Neural progenitor cell (in vitro differentiated cells): Measurements from ENCODE around the gene USP36. TPM values are rescaled to one million over a fixed set of nuclear protein-coding genes. Genes with fewer than 3 reads are reported as not detected.

Experiments used
- DNase-seq: peaks from one replicate; pipeline ENCODE4 v3.0.0-alpha.2; 2016; ENCODE audit warnings: low spot score
- H2AFZ ChIP-seq: fragments of 200-600 bp; sonication (generic); replicated peaks from 2 replicates; pipeline ENCODE4 v1.6.1; 2016; ENCODE audit warnings: antibody characterized with exemption
- H3F3A ChIP-seq: fragments of 200-600 bp; sonication (generic); 2 replicates; pipeline ENCODE4 v1.6.1; 2016; ENCODE audit warnings: antibody characterized with exemption, low read depth
- H3K27ac ChIP-seq: fragments of 200-600 bp; sonication (generic); 2 replicates; pipeline ENCODE4 v1.5.1; 2016; ENCODE audit warnings: mild to moderate bottlenecking
- H3K27me3 ChIP-seq: fragments of 200-600 bp; sonication (generic); 2 replicates; pipeline ENCODE4 v1.6.1; 2016; ENCODE audit warnings: mild to moderate bottlenecking, moderate library complexity
- H3K36me3 ChIP-seq: fragments of 200-600 bp; sonication (generic); 2 replicates; pipeline ENCODE4 v1.5.1; 2016
- H3K4me1 ChIP-seq: fragments of 200-600 bp; sonication (generic); 2 replicates; pipeline ENCODE4 v1.6.1; 2016; ENCODE audit warnings: mixed run types
- H3K4me2 ChIP-seq: fragments of 200-600 bp; sonication (generic); 2 replicates; pipeline ENCODE4 v1.6.1; 2016
- H3K4me3 ChIP-seq: fragments of 200-600 bp; sonication (generic); 2 replicates; pipeline ENCODE4 v1.5.1; 2016
- H3K79me2 ChIP-seq: fragments of 200-600 bp; sonication (generic); 2 replicates; pipeline ENCODE4 v1.6.1; 2016; ENCODE audit warnings: low read depth
- H3K9ac ChIP-seq: fragments of 200-600 bp; sonication (generic); 2 replicates; pipeline ENCODE4 v1.6.1; 2016
- H3K9me3 ChIP-seq: fragments of 200-600 bp; sonication (generic); 2 replicates; pipeline ENCODE4 v1.5.1; 2016; ENCODE audit warnings: low read depth
- H4K20me1 ChIP-seq: fragments of 200-600 bp; sonication (generic); 2 replicates; pipeline ENCODE4 v1.6.1; 2016; ENCODE audit warnings: low read depth
- H3K27ac Mint-ChIP-seq: 3 replicates; pipeline ENCODE4 v1.8.0; 2021; ENCODE audit warnings: mixed read lengths
- H3K27me3 Mint-ChIP-seq: 2 replicates; pipeline ENCODE4 v1.8.0; 2022; ENCODE audit warnings: low read depth, mild to moderate bottlenecking, inconsistent platforms, moderate library complexity, mixed read lengths; ENCODE audit not compliant: insufficient read depth
- H3K36me3 Mint-ChIP-seq: 3 replicates; pipeline ENCODE4 v1.8.0; 2021; ENCODE audit warnings: mixed read lengths
- H3K4me1 Mint-ChIP-seq: 3 replicates; pipeline ENCODE4 v1.8.0; 2021; ENCODE audit warnings: mixed read lengths
- H3K4me3 Mint-ChIP-seq: 3 replicates; pipeline ENCODE4 v1.8.0; 2021; ENCODE audit warnings: mild to moderate bottlenecking, moderate library complexity, mixed read lengths
- H3K9me3 Mint-ChIP-seq: 3 replicates; pipeline ENCODE4 v1.8.0; 2020; ENCODE audit warnings: mixed read lengths
- EZH2 ChIP-seq: fragments of 200-600 bp; sonication (generic); IDR thresholded peaks from 2 replicates; pipeline ENCODE4 v1.6.1; 2017; ENCODE audit warnings: antibody characterized with exemption, mild to moderate bottlenecking, moderate library complexity
- EZH2phosphoT487 ChIP-seq: fragments of 200-600 bp; sonication (generic); IDR thresholded peaks from 2 replicates; pipeline ENCODE4 v1.6.1; 2017; ENCODE audit warnings: antibody characterized with exemption
- total RNA-seq: library from RNA; depleted of rRNA; stranded (reverse); fragments of >200 nt; gene quantifications from 2 replicates; pipeline ENCODE4 v1.2.3, GENCODE V29; 2015; ENCODE audit warnings: low replicate concordance
- TF ChIP-seq, protein P1 (sequence below): fragments of 200-600 bp; sonication (generic); IDR thresholded peaks from 2 replicates; pipeline ENCODE4 v1.5.1; 2017; ENCODE audit warnings: antibody characterized with exemption, mild to moderate bottlenecking

Gene USP36
- total RNA-seq, 1 donor from 2014 or later: 16.6 TPM

DNA sequence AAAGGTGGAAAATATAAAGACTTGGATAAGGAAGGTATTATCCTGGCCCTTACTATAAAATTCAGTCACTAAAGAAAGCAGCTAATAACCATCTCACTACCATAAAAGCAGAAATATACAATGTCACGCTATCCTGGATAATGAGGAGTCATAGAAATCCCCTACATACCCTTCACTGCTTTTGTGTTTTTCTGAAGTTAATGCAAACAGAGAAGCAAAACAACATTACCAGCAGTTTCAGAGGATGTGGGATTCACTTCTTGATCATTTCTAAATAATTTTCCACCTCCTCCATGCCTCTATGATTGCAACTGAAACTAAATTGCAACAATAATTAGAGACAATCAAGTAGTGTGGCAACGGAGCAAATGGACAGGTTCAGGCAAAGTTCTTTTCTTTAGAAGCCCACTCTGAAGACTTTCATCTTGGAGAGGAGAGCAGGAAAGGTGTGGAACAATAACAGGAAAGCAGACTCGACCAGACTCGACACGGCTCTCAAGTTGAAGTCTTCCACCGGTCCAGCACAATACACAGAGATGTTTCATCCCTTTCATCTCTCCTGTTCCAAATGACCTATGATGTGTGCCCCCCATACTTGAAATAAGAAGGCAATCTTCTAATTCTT, 68.7 kb downstream of the USP36 start:
- no peaks in the 10 kb centered on the region for H3K4me1 Mint-ChIP-seq
- Histone ChIP-seq H4K20me1 (peaks cover 19% of the 10 kb centered on the region), H3K9ac (no peak overlapping the region), H3K36me3 (no peaks in the 10 kb centered on the region), H3K9me3 (no peaks in the 10 kb centered on the region), H3K4me3 (no peak overlapping the region), H3K79me2 (peaks cover 6% of the 10 kb centered on the region), H3F3A (no peaks in the 10 kb centered on the region), H2AFZ (no peak overlapping the region), H3K27ac (no peak overlapping the region), H3K4me1 (no peaks in the 10 kb centered on the region), H3K27me3 (peaks cover 3% of the 10 kb centered on the region), H3K4me2 (no peak overlapping the region)
- H3K9me3 Mint-ChIP-seq: no peaks in the 10 kb centered on the region
- H3K27ac Mint-ChIP-seq: no peak overlapping the region
- peaks cover 1% of the 10 kb centered on the region for H3K36me3 Mint-ChIP-seq
- H3K4me3 Mint-ChIP-seq: no peak overlapping the region
- no peak for TF ChIP-seq EZH2phosphoT487
- H3K27me3 Mint-ChIP-seq: no peaks in the 10 kb centered on the region
- no peak for DNase-seq

DNA sequence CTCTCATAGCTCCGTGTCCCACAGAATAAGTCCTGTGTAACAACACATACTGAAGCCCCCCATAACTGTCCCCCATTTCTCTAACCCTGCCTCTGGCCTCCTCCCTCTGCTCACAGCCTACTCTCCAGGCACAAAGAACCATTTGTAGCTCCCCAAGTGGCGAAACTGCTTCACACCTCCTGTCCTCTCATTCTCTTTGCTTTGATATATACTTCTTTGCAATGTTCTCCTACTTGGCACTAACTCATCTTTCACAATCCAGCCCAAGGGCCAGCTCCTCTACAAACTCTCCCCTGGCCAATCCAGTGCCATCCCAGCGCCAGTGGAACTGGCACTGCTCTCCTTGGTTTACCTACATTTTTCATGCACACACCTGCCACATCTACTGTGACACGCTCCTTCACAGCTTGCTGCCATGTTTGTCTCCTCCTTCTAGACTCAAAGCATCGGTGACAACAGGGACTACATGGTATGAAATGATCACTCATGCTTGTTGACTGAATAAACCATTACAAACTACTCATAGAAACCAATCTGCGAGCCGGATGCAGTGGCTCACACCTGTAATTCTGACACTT, 71.3 kb downstream of the USP36 start:
- no peak overlapping the region for H3K27ac ChIP-seq
- H3K9me3 ChIP-seq: no peaks in the 10 kb centered on the region
- no peaks in the 10 kb centered on the region for H3K36me3 ChIP-seq
- no peaks in the 10 kb centered on the region for H3F3A ChIP-seq
- no peak for DNase-seq
- peaks cover 7% of the 10 kb centered on the region for H3K79me2 ChIP-seq
- H3K4me2 ChIP-seq: no peak overlapping the region
- no peak overlapping the region for H3K4me3 ChIP-seq
- TF ChIP-seq EZH2: no peak
- TF ChIP-seq, protein P1, sequence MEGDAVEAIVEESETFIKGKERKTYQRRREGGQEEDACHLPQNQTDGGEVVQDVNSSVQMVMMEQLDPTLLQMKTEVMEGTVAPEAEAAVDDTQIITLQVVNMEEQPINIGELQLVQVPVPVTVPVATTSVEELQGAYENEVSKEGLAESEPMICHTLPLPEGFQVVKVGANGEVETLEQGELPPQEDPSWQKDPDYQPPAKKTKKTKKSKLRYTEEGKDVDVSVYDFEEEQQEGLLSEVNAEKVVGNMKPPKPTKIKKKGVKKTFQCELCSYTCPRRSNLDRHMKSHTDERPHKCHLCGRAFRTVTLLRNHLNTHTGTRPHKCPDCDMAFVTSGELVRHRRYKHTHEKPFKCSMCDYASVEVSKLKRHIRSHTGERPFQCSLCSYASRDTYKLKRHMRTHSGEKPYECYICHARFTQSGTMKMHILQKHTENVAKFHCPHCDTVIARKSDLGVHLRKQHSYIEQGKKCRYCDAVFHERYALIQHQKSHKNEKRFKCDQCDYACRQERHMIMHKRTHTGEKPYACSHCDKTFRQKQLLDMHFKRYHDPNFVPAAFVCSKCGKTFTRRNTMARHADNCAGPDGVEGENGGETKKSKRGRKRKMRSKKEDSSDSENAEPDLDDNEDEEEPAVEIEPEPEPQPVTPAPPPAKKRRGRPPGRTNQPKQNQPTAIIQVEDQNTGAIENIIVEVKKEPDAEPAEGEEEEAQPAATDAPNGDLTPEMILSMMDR: peak; percentile 18
- TF ChIP-seq EZH2phosphoT487: no peak
- no peaks in the 10 kb centered on the region for H3K27me3 ChIP-seq
- H3K27ac Mint-ChIP-seq: no peak overlapping the region
- H3K9ac ChIP-seq: no peak overlapping the region
- H3K9me3 Mint-ChIP-seq: no peaks in the 10 kb centered on the region
- H3K27me3 Mint-ChIP-seq: no peaks in the 10 kb centered on the region
- peaks cover 12% of the 10 kb centered on the region for H3K4me1 ChIP-seq
- peaks cover 1% of the 10 kb centered on the region for H3K36me3 Mint-ChIP-seq
- peaks cover 17% of the 10 kb centered on the region for H4K20me1 ChIP-seq
- no peak overlapping the region for H2AFZ ChIP-seq
- peaks cover 6% of the 10 kb centered on the region for H3K4me1 Mint-ChIP-seq
- H3K4me3 Mint-ChIP-seq: no peak overlapping the region

DNA sequence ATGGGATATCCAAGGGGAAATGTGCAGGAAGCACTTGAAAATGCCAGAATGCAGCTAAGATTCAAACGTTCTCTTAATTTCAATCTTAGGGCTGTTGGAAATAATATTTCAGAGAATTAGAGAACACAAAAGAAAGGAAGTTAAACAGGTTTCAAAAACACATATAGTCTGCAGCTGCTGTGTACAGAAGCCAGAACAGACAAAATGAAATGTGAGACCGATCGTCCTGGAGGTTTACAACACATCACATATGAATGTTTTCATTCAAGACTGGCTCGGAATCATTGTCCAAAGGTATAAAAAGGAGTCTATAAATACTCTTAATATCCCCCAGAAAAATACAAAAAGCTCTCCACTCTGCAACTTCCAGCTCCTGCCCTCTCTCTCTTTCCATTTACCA, 72.8 kb downstream of the USP36 start:
- H3K9me3 Mint-ChIP-seq: peaks cover 2% of the 10 kb centered on the region
- H3K27me3 ChIP-seq: no peaks in the 10 kb centered on the region
- no peak overlapping the region for H3K4me3 Mint-ChIP-seq
- H3K9ac ChIP-seq: no peak overlapping the region
- H3K4me1 ChIP-seq: peaks cover 12% of the 10 kb centered on the region
- no peak for DNase-seq
- no peak overlapping the region for H3K27ac ChIP-seq
- H3K4me1 Mint-ChIP-seq: peaks cover 7% of the 10 kb centered on the region
- no peaks in the 10 kb centered on the region for H3K9me3 ChIP-seq
- H3K79me2 ChIP-seq: peaks cover 7% of the 10 kb centered on the region
- no peaks in the 10 kb centered on the region for H3K36me3 ChIP-seq
- no peak overlapping the region for H3K4me3 ChIP-seq
- TF ChIP-seq, protein P1: no peak
- TF ChIP-seq EZH2phosphoT487 (no peak), EZH2 (no peak)
- peaks cover 11% of the 10 kb centered on the region for H4K20me1 ChIP-seq
- peaks cover 3% of the 10 kb centered on the region for H3K36me3 Mint-ChIP-seq
- no peaks in the 10 kb centered on the region for H3K27me3 Mint-ChIP-seq
- H3F3A ChIP-seq: no peaks in the 10 kb centered on the region
- no peak overlapping the region for H3K4me2 ChIP-seq
- H2AFZ ChIP-seq: no peak overlapping the region
- no peak overlapping the region for H3K27ac Mint-ChIP-seq

DNA sequence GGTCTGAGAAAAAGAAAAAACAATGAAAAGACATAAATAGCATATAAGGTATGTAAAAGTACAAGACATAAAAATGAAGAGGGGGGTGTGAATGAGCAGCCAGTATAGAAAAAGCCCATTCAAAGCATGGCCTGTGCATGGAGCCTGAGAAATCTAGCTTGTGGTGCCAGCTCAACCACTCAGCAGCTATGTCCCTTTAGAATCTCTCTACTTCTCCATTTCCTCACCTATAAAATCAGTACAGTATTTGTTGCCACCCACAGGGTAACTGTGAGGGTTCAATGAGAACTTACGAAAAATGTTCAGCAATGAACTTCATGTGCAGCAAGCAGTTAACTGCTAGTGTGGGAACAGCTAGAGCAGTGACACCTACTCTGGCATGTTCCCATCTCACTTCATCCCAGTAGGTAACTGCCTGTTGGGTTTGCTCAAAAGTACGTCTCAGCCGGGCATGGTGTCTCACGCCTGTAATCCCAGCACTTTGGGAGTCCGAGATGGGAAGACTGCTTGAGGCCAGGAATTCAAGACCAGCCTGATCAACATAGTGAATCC, 73.8 kb downstream of the USP36 start:
- H3K4me2 ChIP-seq: no peak overlapping the region
- no peak overlapping the region for H3K9ac ChIP-seq
- no peak for DNase-seq
- H3K4me1 ChIP-seq: peaks cover 12% of the 10 kb centered on the region
- TF ChIP-seq, protein P1: no peak
- no peak for TF ChIP-seq EZH2
- TF ChIP-seq EZH2phosphoT487: no peak
- H3K79me2 ChIP-seq: peaks cover 7% of the 10 kb centered on the region
- no peaks in the 10 kb centered on the region for H3K27me3 ChIP-seq
- H3K4me1 Mint-ChIP-seq: peaks cover 7% of the 10 kb centered on the region
- no peak overlapping the region for H3K4me3 Mint-ChIP-seq
- H3K36me3 ChIP-seq: no peaks in the 10 kb centered on the region
- H3K36me3 Mint-ChIP-seq: peaks cover 2% of the 10 kb centered on the region
- no peak overlapping the region for H3K27ac ChIP-seq
- no peaks in the 10 kb centered on the region for H3K9me3 ChIP-seq
- peaks cover 2% of the 10 kb centered on the region for H3K9me3 Mint-ChIP-seq
- no peak overlapping the region for H3K27ac Mint-ChIP-seq
- H3F3A ChIP-seq: no peaks in the 10 kb centered on the region
- H4K20me1 ChIP-seq: peaks cover 11% of the 10 kb centered on the region
- no peaks in the 10 kb centered on the region for H3K27me3 Mint-ChIP-seq
- no peak overlapping the region for H3K4me3 ChIP-seq
- no peak overlapping the region for H2AFZ ChIP-seq
